Measurements from ENCODE around the gene TMCO4.

The TMCO4 gene

DNA sequence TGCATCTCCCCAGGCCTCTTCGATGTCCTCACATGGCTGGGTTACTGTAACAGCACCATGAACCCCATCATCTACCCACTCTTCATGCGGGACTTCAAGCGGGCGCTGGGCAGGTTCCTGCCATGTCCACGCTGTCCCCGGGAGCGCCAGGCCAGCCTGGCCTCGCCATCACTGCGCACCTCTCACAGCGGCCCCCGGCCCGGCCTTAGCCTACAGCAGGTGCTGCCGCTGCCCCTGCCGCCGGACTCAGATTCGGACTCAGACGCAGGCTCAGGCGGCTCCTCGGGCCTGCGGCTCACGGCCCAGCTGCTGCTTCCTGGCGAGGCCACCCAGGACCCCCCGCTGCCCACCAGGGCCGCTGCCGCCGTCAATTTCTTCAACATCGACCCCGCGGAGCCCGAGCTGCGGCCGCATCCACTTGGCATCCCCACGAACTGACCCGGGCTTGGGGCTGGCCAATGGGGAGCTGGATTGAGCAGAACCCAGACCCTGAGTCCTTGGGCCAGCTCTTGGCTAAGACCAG lies 120.7 kb downstream of the TMCO4 start:
- TF ChIP-seq GATA1 (IDR thresholded peaks at IDR 0.05; ENCODE audit: low read depth, low read length) = no peak
- TF ChIP-seq POLR2A (IDR thresholded peaks at IDR 0.05; ENCODE audit: low read length) = no peak
- DNase-seq = no peak

DNA sequence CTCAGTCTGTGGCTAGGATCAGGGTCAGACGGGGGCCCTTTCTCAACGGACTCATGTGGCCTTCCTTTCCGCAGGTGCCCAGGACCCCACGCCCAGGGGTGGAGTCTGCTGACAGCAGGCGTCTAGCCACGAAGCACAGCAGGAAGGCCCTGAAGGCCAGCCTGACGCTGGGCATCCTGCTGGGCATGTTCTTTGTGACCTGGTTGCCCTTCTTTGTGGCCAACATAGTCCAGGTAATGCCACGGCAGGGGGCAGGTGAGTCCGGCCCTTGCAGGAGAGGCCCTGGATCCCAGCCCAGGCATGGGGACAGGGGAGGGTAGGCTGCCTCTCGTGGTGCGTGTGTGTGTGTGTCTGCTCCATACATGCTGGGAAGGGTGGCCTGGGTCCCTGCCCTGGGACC lies 121.2 kb downstream of the TMCO4 start:
- TF ChIP-seq GATA1 (IDR thresholded peaks at IDR 0.05; ENCODE audit: low read depth, low read length) (no peak), POLR2A (IDR thresholded peaks at IDR 0.05; ENCODE audit: low read length) (no peak)
- DNase-seq = no peak

DNA sequence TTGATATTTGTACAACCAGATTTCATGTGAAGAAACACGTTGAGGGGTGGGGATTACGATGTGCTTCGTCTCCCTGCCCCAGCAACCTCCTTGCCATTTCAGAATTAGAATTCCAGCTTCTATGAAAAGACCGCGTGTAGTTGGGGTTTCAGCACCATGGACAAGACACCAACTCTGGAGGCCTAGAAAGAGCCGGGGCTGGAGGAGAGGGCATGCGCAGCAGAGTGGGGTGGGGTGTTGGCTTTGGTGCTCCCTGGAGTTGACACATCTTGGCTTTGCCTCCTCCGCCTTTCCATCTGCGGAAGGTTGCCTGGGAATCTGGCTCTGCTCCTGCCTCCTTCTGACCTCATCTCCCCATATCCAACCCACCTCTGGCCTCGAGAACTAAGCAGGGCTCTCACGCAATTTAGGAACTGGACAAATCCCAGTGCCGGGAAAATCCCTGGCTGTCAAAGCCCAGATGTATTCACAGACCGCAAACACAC lies 123.2 kb downstream of the TMCO4 start:
- DNase-seq = peak; percentile 34 to 36
- TF ChIP-seq GATA1 (IDR thresholded peaks at IDR 0.05; ENCODE audit: low read depth, low read length) = no peak
- no peak for TF ChIP-seq POLR2A (IDR thresholded peaks at IDR 0.05; ENCODE audit: low read length)

GRCh38 chr1:19675797-19676196 lies 123.9 kb downstream of the TMCO4 start:
- no peak for TF ChIP-seq GATA1 (IDR thresholded peaks at IDR 0.05; ENCODE audit: low read depth, low read length)
- TF ChIP-seq POLR2A (IDR thresholded peaks at IDR 0.05; ENCODE audit: low read length) = no peak
- DNase-seq = no peak

- DNase-seq = no peak
- no peak for TF ChIP-seq GATA1 (IDR thresholded peaks at IDR 0.05; ENCODE audit: low read depth, low read length)
- no peak for TF ChIP-seq POLR2A (IDR thresholded peaks at IDR 0.05; ENCODE audit: low read length)
Observed at GRCh38 chr1:19672237-19672636, 127.5 kb downstream of the TMCO4 start.

DNA sequence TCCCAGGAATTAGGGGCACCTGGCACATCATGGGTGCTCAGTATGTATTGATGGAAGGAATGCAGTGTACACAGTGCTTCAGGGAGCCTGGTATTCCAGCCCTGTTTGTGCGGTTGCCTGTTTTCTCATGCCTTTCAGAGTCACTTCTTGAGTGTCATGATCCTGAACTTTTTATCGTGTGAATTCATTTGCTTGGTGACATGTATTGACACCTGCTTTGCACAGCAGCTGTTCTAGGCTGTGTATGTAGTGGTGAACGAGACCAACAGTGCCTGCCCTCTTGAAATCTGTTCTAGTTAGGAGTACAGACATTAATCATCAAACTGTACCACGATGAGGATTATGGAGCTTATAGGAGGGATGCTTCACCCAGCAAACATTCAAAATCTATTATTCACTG lies 128.9 kb downstream of the TMCO4 start:
- no peak for TF ChIP-seq POLR2A (IDR thresholded peaks at IDR 0.05; ENCODE audit: low read length)
- TF ChIP-seq GATA1 (IDR thresholded peaks at IDR 0.05; ENCODE audit: low read depth, low read length) = no peak
- DNase-seq = no peak

- no peak for DNase-seq
Observed at GRCh38 chr1:19668888-19669287, 130.8 kb downstream of the TMCO4 start.

DNA sequence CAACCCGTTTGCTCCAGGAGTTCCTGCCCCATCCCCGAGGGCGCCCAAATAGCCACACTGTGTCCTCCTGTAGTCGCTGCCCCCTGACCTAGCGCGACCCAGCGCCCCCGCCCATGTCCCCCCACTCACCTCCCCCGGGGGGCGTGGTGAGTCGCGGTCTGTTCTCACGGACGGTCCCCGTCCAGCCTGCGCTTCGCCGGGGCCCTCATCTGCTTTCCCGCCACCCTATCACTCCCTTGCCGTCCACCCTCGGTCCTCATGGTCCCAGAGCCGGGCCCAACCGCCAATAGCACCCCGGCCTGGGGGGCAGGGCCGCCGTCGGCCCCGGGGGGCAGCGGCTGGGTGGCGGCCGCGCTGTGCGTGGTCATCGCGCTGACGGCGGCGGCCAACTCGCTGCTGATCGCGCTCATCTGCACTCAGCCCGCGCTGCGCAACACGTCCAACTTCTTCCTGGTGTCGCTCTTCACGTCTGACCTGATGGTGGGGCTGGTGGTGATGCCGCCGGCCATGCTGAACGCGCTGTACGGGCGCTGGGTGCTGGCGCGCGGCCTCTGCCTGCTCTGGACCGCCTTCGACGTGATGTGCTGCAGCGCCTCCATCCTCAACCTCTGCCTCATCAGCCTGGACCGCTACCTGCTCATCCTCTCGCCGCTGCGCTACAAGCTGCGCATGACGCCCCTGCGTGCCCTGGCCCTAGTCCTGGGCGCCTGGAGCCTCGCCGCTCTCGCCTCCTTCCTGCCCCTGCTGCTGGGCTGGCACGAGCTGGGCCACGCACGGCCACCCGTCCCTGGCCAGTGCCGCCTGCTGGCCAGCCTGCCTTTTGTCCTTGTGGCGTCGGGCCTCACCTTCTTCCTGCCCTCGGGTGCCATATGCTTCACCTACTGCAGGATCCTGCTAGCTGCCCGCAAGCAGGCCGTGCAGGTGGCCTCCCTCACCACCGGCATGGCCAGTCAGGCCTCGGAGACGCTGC lies 133.9 kb downstream of the TMCO4 start:
- TF ChIP-seq POLR2A (IDR thresholded peaks at IDR 0.05; ENCODE audit: low read length) (no peak), GATA1 (IDR thresholded peaks at IDR 0.05; ENCODE audit: low read depth, low read length) (no peak)
- no peak for DNase-seq

More at GRCh38 chr1:19668888-19669287, 130.8 kb downstream of the TMCO4 start:
- TF ChIP-seq POLR2A (IDR thresholded peaks at IDR 0.05; ENCODE audit: low read length) (no peak), GATA1 (IDR thresholded peaks at IDR 0.05; ENCODE audit: low read depth, low read length) (no peak)

GRCh38 chr1:19665186-19665495 lies 134.6 kb downstream of the TMCO4 start:
- no peak for DNase-seq
- TF ChIP-seq GATA1 (IDR thresholded peaks at IDR 0.05; ENCODE audit: low read depth, low read length) (no peak), POLR2A (IDR thresholded peaks at IDR 0.05; ENCODE audit: low read length) (no peak)

DNA sequence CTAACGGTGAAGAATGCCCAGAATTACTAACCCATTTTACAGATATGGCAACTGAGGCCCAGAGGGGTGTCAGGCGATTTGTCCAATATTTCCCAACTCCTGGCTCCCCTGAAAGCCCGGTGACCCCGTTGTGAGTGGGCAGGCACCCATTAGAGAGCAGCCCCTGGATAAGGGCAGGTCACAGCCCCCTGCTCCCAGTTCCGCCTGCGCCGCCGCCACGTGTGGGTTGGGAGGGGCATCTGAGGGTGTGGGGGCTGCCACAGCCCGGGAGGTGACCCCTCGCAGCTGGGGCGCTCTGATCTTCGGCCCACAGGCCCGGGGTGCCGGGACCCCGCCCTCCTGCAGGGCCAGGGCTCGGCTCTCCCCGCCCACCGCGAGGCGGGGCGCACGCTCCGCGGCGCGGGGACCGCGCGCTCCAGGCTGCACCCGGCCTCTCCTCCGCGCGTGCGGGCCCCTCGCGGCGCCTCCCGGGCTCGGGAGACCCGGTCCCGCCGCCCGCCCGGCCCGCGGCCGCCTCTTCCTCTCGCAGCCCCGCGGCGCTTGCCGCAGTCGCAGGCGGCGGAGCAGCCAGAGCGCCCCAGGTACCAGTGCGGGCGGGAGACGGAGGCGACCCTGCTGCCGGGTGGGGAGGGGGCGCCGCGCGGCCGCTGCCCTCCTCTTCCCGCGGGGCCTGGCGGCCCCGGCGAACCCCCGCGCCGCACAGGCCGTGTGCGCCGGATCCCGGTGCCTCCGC lies 135.1 kb downstream of the TMCO4 start, which contains the start of gene HTR6:
Gene HTR6, plus strand, starts transcription at position 423 of the 733 bp plus-strand sequence. CDS start 879 bp downstream, outside the sequence.
- no peak for TF ChIP-seq POLR2A (IDR thresholded peaks at IDR 0.05; ENCODE audit: low read length)
- TF ChIP-seq GATA1 (IDR thresholded peaks at IDR 0.05; ENCODE audit: low read depth, low read length) = no peak
- DNase-seq = no peak

DNA sequence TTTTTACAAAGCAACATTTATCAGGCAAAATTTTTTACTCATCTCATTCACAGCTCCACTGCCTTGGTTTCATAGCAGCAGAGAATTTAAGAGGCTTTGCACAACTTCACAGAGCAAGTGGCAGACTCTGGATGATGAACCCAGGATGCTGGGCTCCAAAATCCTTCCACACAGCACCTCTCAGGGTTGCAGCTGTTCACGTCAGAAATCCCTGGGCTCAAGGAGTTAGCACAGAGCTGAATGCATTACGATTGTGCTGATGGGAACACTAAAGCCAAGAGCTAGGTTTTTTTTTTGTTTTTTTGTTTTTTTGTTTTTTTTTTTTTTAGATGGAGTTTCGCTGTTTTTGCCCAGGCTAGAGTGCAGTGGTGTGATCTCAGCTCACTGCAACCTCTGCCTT lies 137.4 kb downstream of the TMCO4 start:
- DNase-seq = no peak
- TF ChIP-seq POLR2A (IDR thresholded peaks at IDR 0.05; ENCODE audit: low read length) = no peak
- no peak for TF ChIP-seq GATA1 (IDR thresholded peaks at IDR 0.05; ENCODE audit: low read depth, low read length)

DNA sequence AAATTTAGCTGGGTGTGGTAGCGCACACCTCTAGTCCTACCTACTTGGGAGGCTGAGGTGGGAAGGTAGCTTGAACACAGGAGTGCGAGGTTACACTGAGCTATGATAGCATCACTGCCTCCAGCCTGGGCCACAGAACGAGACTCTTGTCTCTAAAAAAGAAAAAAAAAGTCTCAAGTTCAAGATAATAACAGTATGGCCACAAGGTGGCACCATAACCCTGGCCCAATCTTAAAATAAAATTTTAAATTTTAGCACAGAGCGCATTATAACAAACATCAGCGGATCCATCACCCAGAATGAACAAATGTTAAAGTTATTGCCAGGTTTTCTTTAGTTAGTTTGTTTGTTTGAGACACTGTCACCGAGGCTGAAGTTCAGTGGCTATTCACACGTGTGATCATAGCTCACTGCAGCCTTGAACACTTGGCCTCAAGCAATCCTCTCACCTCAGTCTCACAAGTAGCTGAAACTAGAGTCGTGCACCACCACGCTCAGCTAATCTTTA lies 137.9 kb downstream of the TMCO4 start:
- TF ChIP-seq POLR2A (IDR thresholded peaks at IDR 0.05; ENCODE audit: low read length) = no peak
- TF ChIP-seq GATA1 (IDR thresholded peaks at IDR 0.05; ENCODE audit: low read depth, low read length) = no peak
- DNase-seq = peak; percentile 38 to 61

DNA sequence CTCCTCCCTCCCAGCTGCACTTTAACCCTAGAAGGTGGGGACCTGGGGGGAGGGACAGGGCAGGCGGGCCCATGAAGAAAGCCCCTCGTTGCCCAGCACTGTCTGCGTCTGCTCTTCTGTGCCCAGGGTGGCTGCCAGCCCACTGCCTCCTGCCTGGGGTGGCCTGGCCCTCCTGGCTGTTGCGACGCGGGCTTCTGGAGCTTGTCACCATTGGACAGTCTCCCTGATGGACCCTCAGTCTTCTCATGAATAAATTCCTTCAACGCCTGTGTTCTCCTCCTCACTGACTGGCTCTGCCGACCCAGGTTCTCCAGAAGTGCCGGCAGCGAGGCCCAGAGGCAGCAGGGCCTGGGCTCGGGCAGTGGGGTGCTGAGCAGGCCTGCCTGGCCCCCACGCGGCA lies 141.5 kb downstream of the TMCO4 start:
- no peak for TF ChIP-seq GATA1 (IDR thresholded peaks at IDR 0.05; ENCODE audit: low read depth, low read length)
- TF ChIP-seq POLR2A (IDR thresholded peaks at IDR 0.05; ENCODE audit: low read length) = no peak
- DNase-seq = no peak

DNA sequence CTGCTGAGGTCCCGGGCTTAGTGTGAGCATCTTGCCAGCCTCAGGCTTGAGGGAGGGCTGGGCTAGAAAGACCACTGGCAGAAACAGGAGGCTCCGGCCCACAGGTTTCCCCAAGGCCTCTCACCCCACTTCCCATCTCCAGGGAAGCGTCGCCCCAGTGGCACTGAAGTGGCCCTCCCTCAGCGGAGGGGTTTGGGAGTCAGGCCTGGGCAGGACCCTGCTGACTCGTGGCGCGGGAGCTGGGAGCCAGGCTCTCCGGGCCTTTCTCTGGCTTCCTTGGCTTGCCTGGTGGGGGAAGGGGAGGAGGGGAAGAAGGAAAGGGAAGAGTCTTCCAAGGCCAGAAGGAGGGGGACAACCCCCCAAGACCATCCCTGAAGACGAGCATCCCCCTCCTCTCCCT lies 142.2 kb downstream of the TMCO4 start:
- no peak for DNase-seq
- TF ChIP-seq POLR2A (IDR thresholded peaks at IDR 0.05; ENCODE audit: low read length) (no peak), GATA1 (IDR thresholded peaks at IDR 0.05; ENCODE audit: low read depth, low read length) (no peak)

All from erythroblast (primary cell).